Right hindlimb (tissue), 1 donor: Measurements from ENCODE around the gene DDX11.
"Not testable (repeated sequence)": the region's sequence is repeated elsewhere in the genome, so short reads cannot be mapped to it uniquely, and the experiment has no call there.

Source experiments
- DNase-seq: peaks from one replicate; pipeline ENCODE4 v3.0.0-alpha.2; 2018

Gene DDX11

DNA sequence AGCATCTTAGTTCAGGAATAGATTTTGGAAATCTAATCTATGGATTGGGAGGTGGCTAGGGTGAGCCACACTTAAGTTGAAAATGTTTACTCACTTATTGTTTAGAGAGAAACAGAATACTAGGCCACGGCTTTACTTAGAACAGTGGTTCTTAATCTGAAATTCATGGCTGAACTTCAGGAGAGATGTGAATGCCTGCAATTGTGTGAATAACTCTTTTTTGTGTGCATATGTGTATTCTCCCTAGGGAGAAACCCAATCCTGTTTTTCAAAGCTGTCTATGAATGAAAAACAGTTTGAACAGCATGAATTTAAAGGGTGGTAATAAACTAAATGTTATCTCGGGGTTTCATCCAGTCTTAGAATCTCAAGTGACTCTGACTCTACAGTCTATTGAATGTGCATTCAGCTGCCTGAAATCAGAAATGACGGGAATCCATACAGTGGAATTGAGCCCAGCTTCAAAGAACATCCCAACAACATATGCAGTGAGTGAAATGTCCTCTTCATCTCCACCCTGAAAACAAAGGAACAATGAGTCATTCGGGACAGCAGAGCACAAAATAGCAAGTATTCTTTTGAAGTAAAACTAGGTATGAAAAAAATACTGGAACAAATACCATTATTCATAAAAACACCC lies 53.7 kb downstream of the DDX11 start:
- not testable (repeated sequence) for DNase-seq

DNA sequence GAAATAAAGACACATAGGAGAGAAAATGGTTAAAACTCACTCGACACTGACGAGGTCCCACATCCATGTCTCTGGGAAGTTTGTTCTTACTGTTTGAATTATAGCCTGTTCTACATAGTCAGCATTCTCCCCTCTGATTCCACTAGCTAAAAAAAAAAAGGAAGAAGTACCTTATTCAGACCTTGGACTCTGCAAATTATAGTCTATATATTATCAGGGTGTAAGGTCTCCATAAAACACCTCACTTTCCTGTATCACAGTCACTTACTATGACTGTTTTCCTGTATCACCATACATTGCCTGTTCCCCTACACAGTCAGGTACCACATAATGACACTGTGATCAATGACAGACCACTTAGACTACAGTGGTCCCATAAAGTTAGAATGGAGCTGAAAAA lies 62.9 kb downstream of the DDX11 start:
- not testable (repeated sequence) for DNase-seq

DNA sequence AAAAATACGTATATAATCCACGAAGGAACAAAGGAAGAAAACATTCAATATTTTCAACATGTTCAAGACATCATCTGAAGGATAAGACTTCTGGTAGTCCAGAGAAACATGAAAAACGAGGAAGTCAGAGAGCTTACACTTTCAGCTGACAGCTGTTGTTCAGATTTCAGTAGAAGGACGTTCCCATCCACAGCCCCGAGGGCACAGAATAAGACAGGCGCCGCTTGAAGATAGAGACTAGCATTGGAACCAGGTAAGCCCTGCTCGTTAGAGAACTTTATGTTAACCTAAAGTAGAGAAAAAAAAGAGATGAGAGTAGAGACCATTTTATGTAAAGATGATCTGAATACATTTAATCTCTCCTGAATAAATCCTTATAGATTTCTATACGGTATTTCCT lies 71.1 kb downstream of the DDX11 start:
- DNase-seq = not testable (repeated sequence)

DNA sequence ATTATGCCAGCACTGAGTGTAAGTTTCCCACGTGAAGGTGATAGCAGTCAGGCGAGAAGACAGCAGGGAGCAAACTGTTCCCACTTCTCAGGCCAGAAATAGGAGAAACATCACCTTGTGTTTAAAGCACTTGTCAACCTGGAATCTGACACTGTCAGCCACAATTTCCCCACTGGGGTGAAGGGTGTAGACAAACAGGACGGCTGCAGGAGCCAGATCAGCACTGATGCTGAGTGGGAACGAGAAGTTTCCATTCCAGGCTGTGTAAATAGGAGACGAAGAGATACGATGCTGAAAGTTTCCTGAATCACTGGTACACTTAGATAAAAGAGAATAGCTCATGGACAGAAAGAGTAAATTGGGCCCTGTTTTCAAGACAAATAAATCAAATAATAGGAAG lies 71.6 kb downstream of the DDX11 start:
- DNase-seq = not testable (repeated sequence)

DNA sequence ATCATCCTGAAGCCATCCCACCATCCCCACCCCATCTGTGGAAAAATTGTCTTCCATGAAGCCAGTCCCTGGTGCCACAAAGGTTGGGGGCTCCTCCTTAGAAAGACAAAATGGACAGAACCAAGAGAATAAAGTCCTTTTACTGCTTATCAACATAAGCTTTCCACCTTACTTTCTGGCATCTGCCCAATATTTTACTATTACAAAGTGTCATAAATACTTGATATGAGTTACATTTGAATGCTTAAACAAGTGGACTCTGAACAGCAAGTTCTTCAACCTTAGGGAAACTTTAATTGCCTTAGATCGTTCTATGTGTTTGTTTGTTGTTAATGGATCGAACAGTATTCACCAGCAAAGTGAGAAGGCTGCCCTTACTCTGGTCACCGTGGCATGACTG lies 73.8 kb downstream of the DDX11 start:
- not testable (repeated sequence) for DNase-seq

DNA sequence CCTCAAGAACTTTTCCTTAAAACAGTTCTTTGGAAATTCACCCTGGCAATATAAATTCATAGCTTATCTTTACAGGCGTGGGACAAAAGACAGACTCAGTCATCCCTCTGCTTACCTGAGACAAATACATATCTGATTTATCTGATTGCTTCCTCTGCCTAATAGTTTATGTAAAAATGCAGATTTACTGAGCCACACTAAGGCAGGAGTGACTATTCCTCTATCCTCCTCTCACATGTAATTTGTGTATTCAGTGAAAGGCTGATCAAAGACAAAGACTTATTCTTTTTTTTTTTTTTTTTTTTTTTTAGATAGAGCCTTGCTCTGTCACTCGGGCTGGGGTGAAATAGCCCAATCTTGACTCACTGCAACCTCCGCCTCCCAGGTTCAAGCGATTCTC lies 77.1 kb downstream of the DDX11 start:
- DNase-seq = not testable (repeated sequence)
